Measurements from ENCODE around the gene C3orf22.

The C3orf22 gene

GRCh38 chr3:126512026-126512425 lies 46.7 kb downstream of the C3orf22 start:
- no peak for DNase-seq

GRCh38 chr3:126511291-126511690 lies 47.4 kb downstream of the C3orf22 start:
- DNase-seq: peak in 1 of 3 experiments; percentile 6

GRCh38 chr3:126510308-126510910 lies 48.3 kb downstream of the C3orf22 start:
- DNase-seq: no peak

DNA sequence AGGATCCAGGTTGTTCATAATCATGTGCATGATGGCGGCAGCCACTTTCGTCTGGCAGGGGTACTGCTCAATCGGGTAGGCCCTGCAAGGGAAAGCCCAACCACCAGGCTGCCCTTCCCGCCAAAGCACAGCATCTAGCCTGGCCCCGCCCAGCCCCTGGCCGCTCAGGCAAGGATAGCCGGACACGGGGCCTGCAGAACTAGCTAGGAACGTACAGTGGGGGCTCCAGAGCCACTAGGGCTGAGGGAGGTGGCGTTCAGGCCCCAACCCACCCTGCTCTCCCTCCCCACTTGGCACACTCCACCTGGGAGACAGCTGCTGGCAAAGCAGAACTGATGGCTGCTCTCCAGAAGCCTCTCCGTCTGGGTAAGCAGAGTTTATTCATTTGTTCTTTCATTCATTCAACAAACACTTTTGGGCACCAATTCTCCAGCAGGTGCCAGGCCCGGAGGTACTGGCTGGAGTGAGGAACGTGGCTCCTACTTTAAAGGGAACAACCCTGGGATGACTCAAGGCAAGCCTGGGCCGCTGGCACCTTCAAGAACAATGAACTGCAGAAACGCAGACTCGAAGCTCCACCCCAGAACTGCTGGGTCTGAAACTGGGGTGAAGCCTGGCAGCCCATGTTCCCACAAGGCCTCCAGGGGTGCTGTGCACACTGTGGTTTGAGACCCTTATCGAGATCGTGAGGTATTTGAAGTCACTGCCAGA lies 49.0 kb downstream of the C3orf22 start:
- no peak for DNase-seq

DNA sequence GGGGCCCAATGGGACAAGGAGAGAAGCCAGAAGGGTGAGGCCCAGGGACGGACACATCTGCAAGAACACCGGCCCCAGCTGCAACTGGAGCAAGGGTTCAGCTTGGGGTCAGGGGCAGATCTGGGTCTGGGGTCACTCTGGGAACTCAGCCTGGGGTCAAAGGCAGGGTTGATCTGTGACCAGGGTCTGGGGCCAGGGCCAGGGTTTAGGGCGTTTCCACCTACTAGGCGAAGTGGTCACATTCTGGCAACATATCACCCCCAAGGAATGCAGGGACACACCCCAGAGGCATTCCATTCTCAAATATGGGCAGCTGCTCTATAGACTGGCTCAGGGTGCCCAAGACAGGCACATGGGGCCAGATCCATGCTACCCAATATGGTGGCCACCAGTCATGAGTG lies 50.2 kb downstream of the C3orf22 start:
- no peak for DNase-seq

GRCh38 chr3:126507886-126508285 lies 50.8 kb downstream of the C3orf22 start:
- no peak for DNase-seq

DNA sequence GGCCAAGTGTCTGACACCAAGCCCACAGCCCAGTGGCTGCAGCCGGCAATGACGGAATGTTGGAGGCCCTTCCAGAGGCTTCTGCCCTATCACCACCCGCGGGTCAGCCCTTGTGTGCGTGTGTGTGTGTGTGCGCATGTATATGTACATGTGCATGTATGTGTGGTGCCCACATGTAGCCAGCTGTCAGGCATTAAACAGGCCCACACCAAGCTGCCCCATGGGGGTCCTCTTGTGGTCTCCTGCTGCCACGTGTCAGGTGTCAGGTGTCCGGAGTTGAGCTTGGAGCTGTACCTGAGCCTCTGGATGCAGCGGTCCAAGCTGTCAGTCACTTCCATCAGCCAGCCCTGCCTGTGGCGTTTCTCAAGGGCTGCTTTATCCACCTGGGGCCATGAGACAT lies 55.0 kb downstream of the C3orf22 start:
- DNase-seq: no peak

DNA sequence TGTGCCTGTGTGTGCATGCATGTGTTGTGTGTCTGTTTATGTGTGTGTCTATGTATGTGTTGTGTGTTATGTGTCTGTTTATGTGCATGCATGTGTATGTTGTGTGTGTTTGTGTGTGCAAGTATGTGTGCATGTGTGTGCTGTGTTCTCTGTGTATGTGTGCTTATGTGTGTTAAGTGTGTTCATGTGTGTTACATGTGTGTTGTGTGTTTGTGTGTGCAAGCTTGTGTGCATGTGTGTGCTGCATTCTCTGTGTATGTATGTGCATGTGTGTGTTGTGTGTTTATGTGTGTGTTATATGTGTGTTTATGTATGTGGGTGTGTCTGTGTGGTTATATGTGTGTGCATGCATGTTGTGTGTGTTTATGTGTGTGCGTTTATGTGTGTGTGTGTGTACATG lies 56.1 kb downstream of the C3orf22 start:
- no peak for DNase-seq

GRCh38 chr3:126501736-126502135 lies 57.0 kb downstream of the C3orf22 start:
- DNase-seq: no peak

- DNase-seq: peak in 1 of 3 experiments; percentile 7
Observed at GRCh38 chr3:126501054-126501453, 57.7 kb downstream of the C3orf22 start.

DNA sequence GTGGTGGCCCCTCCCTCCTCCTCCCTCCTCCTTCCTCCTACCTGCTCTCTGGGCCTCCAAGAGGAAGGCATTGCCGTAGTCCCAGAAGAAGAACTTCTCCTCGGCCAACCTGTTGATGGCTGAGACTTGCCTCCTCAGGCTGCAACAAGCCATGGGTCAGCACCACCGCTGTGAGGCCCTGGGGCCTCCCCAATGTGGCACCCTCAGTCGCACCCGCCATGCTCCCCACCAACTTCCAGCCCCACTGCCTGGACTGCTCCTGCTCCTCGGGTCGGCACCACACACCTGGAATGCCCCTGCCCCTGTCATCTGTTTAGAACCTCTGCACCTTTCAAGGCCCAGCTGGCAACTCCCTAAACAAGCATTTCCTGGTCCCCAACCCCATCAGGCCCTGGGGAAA lies 58.7 kb downstream of the C3orf22 start:
- DNase-seq: no peak

Measured in NCI-H1417 (cell line).